Central memory CD8-positive, alpha-beta T cell (primary cell): ENCODE data around the gene PRXL2C.

Experiments
- ATAC-seq: fragments of 150-1000 bp; cut with Tn5 transposase; replicated peaks from 2 replicates; pipeline ENCODE4 v1.10.0; 2022; ENCODE audit warnings: mild to moderate bottlenecking, moderate FRiP score, moderate number of reproducible peaks; ENCODE audit not compliant: poor library complexity, severe bottlenecking; ENCODE audit errors: extremely low read depth
- DNase-seq, 2 donors: peaks; one replicate each; pipeline ENCODE4 v3.0.0; 2021; ENCODE audit warnings: low spot score in 2 of 2
- H3K27ac Mint-ChIP-seq: one replicate; pipeline ENCODE4 v1.8.0; 2022; ENCODE audit warnings: low read depth, mild to moderate bottlenecking, moderate library complexity, mixed read lengths
- H3K27me3 Mint-ChIP-seq: one replicate; pipeline ENCODE4 v1.8.0; 2022; ENCODE audit warnings: mixed read lengths
- H3K36me3 Mint-ChIP-seq: one replicate; pipeline ENCODE4 v1.8.0; 2022; ENCODE audit warnings: mild to moderate bottlenecking, moderate library complexity, mixed read lengths; ENCODE audit not compliant: insufficient read depth
- H3K4me1 Mint-ChIP-seq: one replicate; pipeline ENCODE4 v1.8.0; 2022; ENCODE audit warnings: mixed read lengths
- H3K4me3 Mint-ChIP-seq: one replicate; pipeline ENCODE4 v1.8.0; 2022; ENCODE audit warnings: mild to moderate bottlenecking, moderate library complexity, mixed read lengths
- H3K9me3 Mint-ChIP-seq: one replicate; pipeline ENCODE4 v1.8.0; 2022; ENCODE audit warnings: mixed read lengths

The PRXL2C gene

GRCh38 chr9:96596601-96597111 is 58.5 kb downstream of the PRXL2C start:
- no peak for DNase-seq
- no peaks in the 10 kb centered on the region for H3K36me3 Mint-ChIP-seq
- ATAC-seq = no peak
- H3K4me1 Mint-ChIP-seq = no peaks in the 10 kb centered on the region
- no peak overlapping the region for H3K27ac Mint-ChIP-seq
- no peak overlapping the region for H3K4me3 Mint-ChIP-seq
- H3K27me3 Mint-ChIP-seq = peaks cover 35% of the 10 kb centered on the region
- no peaks in the 10 kb centered on the region for H3K9me3 Mint-ChIP-seq
